NCI-H1694 treated with DMSO at 0.1 percent for 48 hours (cell line): ENCODE data around the gene PRDM12.

Experiments
- DNase-seq: peaks from one replicate; lab custom pipeline; 2025; lab: John Stamatoyannopoulos, UW

Gene PRDM12

DNA sequence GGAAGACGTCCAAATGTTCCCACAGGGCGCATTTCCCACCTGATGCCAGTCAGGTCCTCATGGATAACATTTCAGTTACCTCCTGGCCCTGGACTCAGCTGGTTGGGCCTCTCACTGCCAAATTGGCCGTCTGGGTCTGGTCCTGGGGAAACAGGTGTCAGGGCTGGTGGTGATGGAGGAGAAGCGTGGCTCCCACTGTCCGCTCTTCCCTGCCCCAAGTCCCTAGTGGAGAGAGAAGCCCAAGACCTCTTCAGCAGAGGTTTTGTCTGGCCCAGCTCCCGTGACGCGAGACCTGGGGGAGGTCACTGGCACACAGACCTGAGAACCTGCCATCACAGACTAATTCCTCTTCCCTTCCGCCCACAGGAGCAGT, 27.8 kb upstream of the PRDM12 start:
- no peak for DNase-seq

DNA sequence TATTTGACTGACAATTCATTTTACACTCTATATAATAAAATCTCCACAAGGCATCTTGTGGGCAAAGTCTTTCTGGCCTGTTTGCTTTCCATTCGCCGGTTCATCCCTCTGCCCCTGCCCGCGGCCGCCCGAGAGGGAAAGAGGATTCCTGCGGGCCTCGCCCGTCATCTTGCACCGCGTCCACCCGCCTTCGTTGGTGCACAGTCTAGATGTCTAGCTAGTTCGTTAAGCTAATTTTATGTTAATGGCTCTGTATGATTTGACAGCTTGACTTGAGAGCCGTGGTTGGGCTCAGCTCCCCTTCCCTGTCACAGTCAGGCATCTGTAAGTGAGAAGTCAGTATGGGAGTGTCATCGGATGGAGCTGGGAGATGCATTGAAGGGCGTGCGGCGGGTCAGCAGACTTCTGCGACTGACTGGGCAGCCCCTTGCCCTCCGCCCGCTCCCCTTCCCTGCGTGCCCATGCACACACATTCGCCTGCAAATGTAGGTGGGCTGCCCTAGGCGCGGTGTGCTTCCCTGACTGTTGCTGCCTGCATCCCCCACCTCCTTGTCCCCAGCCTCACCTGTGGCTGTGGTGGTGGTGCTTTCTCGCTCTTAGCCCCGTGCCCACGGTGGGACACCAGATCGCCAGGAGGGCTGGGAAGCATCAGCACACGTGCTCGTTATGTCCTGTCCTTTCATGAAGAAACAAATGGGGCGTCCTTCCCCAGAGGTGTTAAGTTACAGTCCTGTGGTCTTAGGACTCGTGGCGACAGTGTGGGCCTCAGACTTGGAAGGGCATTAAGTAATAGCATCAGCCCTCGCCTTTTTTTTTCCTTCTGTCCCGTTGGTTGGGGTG, 25.9 kb upstream of the PRDM12 start:
- DNase-seq, result no peak

DNA sequence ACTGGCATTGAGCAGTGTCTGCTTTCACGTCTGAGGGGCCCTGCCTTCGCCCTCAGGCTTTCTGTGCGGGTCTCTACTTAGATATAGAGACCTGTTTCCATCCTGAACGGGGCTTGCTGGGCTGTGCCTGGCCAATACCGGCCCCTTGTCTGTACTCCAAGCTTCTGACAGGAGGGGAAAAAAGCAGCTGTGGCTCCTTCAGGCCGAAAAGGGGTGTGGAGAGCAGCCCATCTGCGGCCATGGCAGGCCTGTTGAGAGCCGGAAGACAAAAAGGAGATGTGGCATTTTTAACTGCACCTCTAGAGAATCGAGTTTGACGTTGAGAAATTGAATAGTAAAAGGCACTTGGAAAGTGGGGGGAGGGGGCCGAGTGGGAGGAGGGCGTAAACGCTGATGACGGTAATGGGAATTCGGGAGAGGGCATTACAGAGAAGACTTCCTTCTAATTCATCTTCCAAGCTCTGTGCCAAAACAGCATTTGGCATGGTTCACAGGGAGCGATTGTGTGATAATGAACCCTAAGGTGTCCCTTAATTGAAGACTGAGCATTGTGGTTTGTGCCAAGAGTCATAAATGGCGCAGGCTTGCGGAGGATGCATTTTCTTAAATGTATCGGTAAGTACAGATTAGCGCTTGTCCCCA, 25.1 kb upstream of the PRDM12 start:
- no peak for DNase-seq

DNA sequence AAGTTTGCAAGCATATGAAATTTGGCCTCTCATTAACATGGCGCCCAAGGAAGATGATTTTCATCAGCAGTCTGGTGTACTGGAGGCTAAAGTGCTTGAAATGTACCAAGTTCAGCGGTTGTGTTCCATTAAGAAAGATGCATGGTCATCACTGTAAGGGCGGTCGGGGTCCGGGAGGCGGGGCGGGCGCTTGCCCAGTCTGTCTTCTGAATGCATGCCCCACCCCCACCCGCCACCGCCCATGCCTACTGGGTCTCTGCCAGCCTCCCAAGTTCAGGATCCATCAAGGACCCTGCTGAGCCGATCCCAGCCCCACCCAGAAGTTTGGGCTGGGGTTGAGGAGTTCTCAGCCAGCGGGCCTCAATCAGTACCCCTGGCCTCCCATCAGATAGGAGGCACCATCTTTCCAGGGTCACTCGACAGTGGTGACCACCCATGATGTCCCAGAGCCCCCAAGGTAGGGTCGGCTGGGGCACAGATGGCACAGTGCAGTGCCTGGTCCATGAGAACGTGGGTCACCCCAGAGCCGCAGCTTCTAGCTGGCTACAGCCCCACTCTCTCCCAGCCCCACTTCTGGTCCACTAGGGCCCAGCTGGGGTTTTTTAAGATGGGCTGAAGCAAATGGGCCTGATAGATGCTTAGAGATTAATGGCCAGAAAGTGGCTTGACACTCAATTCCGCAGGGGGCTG, 24.4 kb upstream of the PRDM12 start:
- no peak for DNase-seq

- no peak for DNase-seq
These were observed 23.7 kb upstream of the PRDM12 start for GRCh38 chr9:130640681-130641080.

GRCh38 chr9:130642926-130643325, 21.5 kb upstream of the PRDM12 start:
- DNase-seq, result no peak

DNA sequence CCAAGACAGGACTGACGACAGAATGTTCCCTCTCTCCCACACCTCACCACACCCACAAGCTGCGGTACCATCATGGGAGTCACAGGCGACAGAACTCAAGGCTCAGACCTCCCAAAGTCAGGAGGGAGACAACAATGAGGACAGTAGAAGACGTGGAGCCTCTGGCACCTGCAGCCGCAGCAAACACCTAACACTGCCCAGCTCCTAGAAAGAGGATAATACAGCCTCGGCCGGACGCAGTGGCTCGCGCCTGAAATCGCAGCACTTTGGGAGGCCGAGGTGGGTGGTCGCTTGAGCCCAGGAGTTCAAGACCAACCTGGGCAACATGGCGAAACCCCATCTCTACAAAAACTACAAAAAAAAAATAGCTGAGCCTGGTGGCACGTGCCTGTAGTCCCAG, 13.2 kb upstream of the PRDM12 start:
- no peak for DNase-seq

DNA sequence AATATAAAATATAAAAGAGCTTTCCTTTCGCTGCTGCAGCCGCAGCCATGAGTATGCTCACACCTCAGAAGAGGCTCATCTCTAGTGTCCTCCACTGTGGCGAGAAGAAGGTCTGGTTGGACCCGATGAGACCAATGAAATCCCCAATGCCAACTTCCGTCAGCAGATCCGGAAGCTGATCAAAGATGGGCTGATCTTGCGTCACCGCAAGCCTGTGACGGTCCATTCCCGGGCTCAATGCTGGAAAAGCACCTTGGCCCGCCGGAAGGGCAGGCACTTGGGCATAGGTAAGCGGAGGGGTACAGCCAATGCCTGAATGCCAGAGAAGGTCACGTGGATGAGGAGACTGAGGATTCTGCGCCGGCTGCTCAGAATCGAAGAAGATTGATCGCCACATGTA, 12.6 kb upstream of the PRDM12 start:
- no peak for DNase-seq

- no peak for DNase-seq
These were observed 9.5 kb upstream of the PRDM12 start for GRCh38 chr9:130654879-130655278.

GRCh38 chr9:130658893-130659698, 5.3 kb upstream of the PRDM12 start:
- no peak for DNase-seq

- DNase-seq, result no peak
These were observed 4.6 kb upstream of the PRDM12 start for GRCh38 chr9:130659699-130660248.

DNA sequence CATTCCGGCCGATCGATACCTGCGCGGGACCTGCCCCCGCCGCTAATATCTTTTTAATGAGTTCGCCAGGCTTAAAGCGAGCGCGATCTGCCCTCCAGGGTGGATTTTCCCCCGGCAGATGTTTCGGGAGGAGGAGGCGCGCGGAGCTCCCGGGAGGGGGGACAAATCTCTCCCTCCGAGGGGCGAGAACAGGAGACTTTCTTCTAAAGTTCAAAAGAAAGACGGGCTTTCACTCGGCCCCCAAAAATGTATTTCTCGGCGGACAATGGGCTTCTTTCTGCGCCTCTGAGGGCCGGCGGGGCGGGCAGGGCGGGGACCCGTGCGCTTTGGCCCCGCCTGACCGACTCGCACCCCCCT, 4.1 kb upstream of the PRDM12 start:
- no peak for DNase-seq

DNA sequence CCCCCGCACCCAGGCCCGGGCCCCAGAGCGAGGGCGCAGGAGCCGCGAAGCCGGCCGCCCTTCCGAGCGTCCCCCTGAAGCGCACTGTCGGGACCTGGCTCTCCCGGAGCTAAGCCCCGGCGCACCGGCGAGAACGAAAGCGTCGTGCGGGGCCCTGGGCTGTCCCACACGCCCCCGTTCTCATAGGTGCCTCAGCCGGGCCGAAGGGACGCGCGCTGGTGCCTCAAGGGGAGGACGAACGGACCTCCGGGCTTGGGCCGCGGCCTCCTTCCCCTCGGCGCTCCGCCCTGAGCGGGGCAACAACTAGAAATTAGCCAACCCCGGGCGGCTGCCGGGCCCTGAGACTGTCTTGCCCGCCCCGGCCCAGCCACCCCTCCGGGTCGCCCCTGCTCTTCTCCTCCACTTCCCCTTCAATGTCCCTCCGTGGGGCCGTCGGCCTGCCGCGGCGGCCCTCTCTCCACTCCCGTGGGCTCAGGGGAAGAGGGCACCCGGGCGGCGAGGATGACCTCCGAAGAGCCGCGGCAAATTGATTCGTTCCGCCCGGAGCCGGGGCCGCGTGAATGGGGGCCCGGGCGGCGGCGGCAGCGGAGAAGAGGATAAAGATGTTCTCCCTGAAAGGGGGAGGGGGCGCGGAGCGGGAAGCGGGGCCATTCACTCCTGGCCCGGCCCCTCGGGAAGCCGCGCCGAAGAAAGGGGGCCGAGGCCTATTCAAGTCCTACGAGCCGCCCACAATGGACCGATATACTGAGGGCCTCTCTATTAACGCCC, 3.5 kb upstream of the PRDM12 start:
- DNase-seq, result no peak

GRCh38 chr9:130661451-130662098, 2.8 kb upstream of the PRDM12 start:
- no peak for DNase-seq

GRCh38 chr9:130662099-130662969, 2.1 kb upstream of the PRDM12 start:
- no peak for DNase-seq

DNA sequence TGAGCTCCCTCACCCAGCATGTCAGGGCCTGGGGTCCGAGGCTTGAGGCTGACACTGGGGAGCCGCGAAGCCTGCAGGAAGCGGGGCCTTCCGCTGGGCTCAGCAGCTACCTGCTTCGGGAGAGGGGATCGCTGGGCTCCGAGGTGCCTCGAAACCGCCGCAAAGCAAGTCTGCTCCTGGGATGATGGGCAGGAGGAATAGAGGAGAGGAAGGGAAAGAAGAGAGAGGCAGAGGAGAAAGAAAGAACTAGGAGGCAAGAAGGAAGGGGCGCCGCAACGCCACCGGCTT, 1.5 kb upstream of the PRDM12 start:
- DNase-seq, result no peak

DNA sequence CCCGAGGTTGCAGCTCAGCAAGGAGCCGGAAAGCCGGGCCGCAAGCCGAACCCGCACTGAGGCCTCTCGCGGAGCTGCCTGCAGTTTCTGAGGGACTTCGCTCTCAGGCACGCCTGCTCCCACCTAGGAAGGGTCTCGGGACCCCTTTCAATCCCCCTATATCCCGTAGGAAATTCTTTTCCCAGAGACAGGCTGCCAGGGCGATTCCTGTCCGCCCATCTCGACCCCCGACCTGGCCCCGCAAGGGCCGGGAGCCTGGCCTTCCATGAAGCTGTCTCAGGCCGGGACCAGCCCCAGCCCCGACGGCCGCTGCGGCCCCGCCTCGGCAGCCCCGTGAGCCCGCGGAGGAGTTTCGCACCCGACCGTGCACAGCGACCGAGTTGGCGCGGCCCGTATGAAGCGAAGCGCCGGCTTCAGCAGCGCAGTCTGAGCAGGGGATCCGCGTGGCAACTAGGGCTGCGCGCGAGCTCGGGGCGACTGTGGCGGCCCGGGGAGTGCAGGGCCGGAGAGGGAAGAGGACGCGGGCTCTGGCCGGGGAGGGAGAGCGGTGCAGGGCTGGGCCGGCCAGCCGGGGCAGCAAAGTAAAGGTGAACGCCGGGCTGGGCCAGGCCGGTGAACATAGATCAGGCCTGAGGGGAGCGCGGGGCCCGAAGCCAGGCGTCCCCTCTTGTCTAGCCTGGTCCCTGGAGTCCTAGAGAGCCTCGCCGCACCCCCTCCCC, 977 bp upstream of the PRDM12 start:
- no peak for DNase-seq

- no peak for DNase-seq
These were observed 480 bp upstream of the PRDM12 start for GRCh38 chr9:130663977-130664250.

GRCh38 chr9:130665029-130665430, 636 bp downstream of the PRDM12 start:
- DNase-seq, result no peak
